HG03060 (cell line): ENCODE data around the gene MTG1.
"Not testable (repeated sequence)": the region's sequence is repeated elsewhere in the genome, so short reads cannot be mapped to it uniquely, and the experiment has no call there.

Experiments
- ATAC-seq: cut with Tn5 transposase; IDR thresholded peaks from one replicate; pipeline ENCODE4 v1.9.1; 2021; ENCODE audit warnings: low read depth, moderate number of reproducible peaks; ENCODE audit not compliant: unreplicated experiment

Gene MTG1

GRCh38 chr10:133460208-133460769 is 66.3 kb downstream of the MTG1 start:
- ATAC-seq, result no peak

GRCh38 chr10:133461027-133461426 is 67.1 kb downstream of the MTG1 start:
- ATAC-seq, result no peak

- ATAC-seq, result no peak
Observed at GRCh38 chr10:133461841-133462240, 67.9 kb downstream of the MTG1 start.

DNA sequence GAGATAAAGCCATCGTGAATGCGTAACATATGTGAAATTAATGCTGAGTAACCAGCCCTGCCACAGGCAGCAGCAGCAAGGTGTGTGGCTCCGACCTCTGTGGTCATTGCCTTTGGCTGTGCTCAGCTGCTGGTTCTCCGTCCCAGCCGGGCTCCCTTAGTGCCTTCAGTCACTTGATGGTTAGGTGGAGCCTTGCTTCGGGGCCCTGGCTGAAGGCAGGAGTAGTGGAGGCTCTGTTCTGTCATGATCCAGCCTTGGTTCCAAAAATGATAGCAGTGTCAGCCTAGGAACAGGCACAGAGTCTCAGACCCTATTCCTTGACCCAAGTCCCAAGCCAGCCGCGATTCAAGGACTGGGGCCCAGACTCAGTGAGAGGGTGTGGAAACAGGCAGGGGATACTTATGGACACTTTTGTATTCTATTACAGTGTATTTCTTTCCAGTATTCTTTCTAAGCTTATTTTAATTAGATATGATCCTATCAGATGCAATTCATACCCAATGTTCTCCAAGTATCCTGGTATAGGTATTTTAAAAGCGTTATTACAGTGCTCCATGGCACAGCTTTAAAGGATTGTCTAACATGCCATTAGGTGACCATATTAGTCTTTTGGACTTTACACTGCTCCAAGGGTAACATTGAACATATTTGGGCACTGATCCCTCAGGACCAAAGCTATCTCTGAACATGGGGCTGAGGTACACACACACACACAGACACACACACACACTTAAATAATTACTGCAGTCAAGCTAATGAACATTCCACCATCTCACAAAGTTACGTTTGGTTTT is 68.8 kb downstream of the MTG1 start:
- ATAC-seq, result no peak

- no peak for ATAC-seq
Observed at GRCh38 chr10:133464582-133465031, 70.7 kb downstream of the MTG1 start.

DNA sequence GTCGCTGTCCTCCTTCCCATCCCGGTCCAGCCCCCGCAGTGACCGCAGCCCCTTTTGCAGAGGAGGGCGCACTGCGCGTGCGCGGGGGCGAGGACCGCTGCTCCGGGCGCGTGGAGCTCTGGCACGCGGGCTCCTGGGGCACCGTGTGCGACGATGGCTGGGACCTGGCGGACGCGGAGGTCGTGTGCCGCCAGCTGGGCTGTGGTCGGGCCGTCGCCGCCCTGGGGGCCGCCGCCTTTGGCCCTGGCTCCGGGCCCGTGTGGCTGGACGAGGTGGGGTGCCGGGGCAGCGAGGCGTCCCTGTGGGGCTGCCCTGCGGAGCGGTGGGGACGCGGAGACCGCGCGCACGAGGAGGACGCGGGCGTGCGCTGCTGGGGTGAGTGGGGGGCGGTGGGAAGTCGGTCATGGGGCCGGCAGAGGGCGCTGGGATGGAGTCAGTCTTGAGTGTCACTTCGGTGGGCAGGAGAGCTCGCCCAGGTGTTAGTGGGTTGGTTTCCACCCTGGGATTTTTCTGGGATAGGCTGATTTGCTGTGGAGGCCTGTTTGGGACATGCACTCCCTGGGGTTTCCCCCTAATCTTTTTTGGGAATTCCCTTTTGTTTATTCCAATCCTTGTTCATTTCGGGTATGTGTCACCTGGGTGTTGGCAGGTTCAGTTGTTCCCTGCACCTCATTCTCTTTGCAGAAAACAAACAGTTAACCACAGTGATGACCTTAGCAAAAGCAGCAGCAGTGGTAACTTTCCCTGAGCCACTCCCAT is 71.4 kb downstream of the MTG1 start:
- ATAC-seq, result no peak

GRCh38 chr10:133465950-133466474 is 72.1 kb downstream of the MTG1 start:
- no peak for ATAC-seq

GRCh38 chr10:133466683-133467275 is 72.8 kb downstream of the MTG1 start:
- ATAC-seq, result no peak

DNA sequence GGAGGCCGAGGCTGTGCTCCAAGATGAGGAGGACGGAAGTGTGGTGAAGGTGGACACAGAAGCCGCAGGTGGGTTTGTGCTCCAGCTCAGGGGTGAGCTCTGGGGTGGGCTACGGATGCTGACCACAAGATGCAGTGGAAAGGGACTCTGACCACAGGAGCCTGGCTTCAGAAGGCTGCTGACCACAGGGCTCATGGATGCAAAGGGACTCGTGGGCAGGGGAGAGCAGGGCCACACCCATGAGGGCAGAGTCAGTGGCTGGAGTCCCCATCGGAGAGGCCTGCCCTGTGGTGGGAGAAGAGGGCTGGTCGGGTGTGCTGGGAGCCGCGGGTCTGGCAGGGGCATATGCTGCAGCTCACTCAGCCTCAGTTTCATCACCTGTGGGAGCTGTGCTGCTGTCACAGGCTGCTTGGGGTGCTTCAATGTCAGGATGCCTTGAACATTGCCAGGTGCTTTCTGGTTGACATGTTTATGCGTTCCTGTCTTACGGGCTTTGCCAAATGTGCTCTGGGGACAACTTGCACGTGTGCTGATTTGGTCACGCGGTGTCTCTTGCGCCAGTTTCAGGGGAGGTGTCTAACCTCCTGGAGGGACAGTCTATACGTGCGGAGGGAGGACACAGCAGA is 73.4 kb downstream of the MTG1 start:
- ATAC-seq, result no peak

DNA sequence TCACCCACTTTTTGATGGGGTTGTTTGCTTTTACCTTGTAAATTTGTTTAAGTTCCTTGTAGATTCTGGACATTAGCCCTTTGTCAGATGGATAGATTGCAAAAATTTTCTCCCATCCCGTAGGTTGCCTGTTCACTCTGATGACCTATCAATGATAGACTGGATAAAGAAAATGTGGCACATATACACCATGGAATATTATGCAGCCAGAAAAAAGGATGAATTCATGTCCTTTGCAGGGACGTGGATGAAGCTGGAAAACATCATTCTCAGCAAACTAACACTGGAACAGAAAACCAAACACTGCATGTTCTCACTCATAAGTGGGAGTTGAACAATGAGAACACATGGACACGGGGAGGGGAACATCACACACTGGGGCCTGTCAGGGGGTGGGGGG is 75.2 kb downstream of the MTG1 start:
- not testable (repeated sequence) for ATAC-seq

DNA sequence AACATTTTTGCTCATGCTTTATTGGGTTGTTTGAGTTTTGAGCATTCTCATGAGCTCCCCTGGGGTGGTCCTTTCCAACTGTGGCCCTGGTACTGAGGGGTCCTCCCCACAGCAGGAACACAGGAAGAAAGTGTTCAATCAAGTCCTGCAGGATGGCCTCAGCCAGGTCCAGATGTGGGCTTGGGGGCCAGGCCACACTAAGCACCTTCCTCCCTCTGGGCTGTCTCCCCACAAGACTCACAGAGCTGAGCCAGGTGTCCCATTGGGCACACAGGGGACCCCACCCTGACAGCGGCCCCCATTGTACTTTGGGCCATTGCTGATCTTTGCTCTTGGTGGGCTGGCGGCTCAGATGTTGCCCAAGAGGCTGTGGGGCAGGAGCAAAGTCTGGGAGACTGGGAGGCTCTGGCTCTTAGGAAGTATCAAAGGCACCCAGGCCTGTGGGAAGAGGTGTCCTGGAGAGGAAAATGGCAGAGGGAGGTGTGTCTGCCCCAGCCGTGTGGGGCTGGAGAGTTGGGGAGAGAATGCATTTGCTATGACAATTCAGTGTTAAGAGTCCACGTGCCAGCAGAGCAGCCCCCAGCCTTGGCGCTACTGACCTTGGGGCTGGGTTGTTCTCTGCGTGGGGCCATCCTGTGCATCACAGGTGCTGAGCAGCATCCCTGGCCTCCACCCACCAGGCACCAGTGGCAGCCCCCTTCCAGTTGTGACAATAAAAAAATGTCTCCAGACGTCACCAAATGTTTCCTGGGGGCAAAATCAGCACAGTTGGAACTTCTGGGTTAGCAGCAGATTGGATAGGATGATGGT is 77.5 kb downstream of the MTG1 start:
- no peak for ATAC-seq
